A375 (cell line): ENCODE measurements around the gene OBSCN. TPM values are rescaled to one million over a fixed set of nuclear protein-coding genes. Genes with fewer than 3 reads are reported as not detected.

Experiments
- total RNA-seq: library from RNA; depleted of rRNA; stranded (reverse); fragments of >200 nt; shearing (Covaris generic); gene quantifications from 2 replicates; pipeline ENCODE4 v1.2.3, GENCODE V29; 2014; rRNA removed

OBSCN gene, protein sequence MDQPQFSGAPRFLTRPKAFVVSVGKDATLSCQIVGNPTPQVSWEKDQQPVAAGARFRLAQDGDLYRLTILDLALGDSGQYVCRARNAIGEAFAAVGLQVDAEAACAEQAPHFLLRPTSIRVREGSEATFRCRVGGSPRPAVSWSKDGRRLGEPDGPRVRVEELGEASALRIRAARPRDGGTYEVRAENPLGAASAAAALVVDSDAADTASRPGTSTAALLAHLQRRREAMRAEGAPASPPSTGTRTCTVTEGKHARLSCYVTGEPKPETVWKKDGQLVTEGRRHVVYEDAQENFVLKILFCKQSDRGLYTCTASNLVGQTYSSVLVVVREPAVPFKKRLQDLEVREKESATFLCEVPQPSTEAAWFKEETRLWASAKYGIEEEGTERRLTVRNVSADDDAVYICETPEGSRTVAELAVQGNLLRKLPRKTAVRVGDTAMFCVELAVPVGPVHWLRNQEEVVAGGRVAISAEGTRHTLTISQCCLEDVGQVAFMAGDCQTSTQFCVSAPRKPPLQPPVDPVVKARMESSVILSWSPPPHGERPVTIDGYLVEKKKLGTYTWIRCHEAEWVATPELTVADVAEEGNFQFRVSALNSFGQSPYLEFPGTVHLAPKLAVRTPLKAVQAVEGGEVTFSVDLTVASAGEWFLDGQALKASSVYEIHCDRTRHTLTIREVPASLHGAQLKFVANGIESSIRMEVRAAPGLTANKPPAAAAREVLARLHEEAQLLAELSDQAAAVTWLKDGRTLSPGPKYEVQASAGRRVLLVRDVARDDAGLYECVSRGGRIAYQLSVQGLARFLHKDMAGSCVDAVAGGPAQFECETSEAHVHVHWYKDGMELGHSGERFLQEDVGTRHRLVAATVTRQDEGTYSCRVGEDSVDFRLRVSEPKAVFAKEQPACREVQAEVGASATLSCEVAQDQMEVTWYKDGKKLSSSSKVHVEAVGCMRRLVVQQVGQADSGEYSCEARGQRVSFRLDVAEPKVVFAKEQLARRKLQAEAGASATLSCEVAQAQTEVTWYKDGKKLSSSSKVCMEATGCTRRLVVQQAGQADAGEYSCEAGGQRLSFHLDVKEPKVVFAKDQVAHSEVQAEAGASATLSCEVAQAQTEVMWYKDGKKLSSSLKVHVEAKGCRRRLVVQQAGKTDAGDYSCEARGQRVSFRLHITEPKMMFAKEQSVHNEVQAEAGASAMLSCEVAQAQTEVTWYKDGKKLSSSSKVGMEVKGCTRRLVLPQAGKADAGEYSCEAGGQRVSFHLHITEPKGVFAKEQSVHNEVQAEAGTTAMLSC (N-terminal part only)
- 3.3 and 3.6 TPM in 2 replicates for total RNA-seq

DNA sequence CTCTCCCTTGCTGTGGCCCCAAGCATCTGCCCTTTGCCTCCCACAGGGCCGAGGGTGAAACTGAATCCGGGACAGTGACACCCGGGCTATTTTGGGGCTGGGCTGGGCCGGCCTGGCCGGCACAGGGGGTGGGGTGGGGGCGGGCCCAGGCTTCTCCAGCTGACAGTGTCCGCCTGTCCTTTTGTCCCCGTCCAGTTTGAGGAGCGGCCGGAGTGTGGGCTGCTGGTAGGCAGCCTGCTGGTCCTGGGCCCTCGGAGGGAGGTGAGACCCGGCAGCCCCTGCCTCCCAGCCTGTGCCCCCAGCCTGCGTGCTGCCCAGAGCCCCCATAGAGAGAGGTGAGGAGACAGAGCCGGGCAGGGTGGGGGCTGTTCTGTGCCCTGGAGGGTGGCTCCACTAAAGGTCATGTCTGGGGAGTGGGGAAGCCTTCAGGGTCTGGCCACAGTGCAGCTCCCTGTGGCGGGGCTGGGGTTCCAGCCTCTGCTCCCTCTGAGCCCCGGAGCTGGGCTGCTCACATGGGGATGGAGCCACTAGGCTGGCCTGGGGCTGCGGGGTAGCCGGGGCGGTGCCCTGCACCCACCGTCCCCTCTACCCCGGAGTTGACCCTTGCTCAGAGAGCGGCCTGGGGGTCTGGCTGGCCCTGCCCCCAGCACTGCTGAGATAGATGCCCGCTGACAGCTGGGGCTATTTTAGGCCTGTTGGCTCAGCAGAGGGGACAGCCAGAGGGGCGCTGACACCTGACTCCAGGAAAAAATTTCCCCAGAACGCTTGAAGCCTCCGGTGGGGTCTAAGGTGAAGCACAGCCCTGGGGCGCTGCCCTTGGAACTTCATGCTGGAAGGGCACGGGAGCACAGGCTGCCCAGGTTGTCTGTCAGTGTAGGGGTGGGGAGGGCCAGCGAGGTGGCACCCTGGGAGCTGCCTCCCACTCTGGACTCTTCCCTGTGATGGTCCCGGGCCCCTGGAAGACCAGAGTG, at the start of gene OBSCN:
Gene OBSCN, plus strand, starts transcription at position 194 of the 971 bp plus-strand sequence. CDS start 3,740 bp downstream, outside the sequence.

DNA sequence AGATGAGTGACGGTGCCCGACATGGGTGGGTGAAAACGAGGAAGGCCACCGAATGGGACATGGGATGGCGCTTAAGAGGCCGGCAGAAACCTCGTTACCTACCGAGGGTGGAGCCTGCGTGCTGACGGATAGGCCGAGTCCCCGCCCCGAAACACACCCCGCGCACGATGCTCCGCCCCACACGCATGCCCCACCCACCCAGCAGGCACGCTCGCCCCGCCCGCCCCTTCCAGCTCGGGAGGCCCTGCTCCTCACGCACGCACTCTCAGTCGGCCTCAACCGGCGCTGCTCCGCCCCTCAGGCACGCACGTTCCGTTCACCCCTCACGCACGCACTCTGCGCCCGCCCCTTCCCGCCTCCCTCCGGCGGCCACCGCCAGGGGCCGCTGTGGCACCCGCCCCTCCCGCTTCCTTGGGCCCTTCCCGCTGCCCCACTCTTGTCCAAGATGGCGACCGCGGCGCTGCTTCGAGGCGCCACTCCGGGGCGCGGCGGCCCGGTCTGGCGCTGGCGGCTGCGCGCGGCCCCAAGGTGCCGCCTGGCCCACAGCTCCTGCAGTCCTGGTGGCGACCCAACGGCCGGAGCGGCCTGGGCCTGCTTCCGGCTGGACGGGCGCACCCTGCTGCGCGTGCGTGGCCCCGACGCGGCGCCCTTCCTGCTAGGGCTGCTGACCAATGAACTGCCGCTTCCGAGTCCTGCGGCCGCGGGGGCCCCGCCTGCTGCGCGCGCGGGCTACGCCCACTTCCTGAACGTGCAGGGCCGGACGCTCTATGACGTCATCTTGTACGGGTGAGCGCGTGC, 42.3 kb upstream of the OBSCN start, which contains the start of gene IBA57:
Gene IBA57, plus strand, starts transcription at position 433 of the 798 bp plus-strand sequence. Its CDS starts 13 bp downstream, at position 446.

DNA sequence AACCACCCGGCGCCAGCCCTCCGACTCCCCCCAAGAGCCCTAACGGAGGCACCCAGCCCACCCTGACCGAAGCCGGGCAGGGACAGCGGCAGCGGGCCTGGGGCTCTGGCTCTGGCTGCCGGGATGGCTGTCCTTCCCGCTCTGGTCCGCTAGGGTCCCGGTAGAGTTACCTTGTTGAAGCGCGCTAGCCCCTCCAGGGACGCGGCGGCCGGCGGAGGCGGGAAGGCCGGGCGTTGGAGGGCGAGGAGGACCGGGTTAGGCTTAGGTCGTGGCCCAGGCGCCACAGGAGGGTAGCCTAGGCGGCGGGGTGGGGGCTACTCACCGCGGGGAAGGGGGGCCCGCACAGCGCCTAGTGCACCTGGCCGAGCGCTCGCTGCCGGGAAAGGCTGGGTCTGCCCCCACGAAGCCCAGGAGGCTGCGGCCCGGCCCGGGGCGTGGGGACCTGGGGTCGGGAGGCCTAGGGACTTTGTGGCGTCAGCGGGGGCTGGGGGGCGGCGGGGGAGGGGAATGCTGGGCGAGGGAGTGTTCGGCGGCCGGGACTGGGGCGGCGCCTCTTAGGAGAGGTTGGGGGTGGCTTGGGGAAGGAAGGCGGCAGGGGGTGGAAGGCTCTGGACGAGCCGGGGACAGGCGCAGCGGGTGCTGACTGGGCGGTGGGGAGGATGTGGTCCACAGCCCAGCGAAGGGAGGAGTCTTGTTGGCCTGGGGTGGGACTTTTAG, 208.5 kb downstream of the OBSCN start, which contains the start of gene TRIM17:
Gene TRIM17, minus strand, starts transcription at position 645 of the 717 bp plus-strand sequence. CDS start 1,789 bp downstream, outside the sequence.

Other genes starting within 250 kb of the OBSCN start
- not detected in 2 replicates for gene WNT3A, start 201.0 kb upstream of the OBSCN start, total RNA-seq
- gene ARF1, start 125.3 kb upstream of the OBSCN start, total RNA-seq = 259 and 295 TPM in 2 replicates
- gene C1orf35, start 104.7 kb upstream of the OBSCN start, total RNA-seq = 32.0 and 34.4 TPM in 2 replicates
- 121 and 136 TPM in 2 replicates for gene MRPL55, start 98.7 kb upstream of the OBSCN start, total RNA-seq
- gene GUK1, start 67.8 kb upstream of the OBSCN start, total RNA-seq = 342 and 456 TPM in 2 replicates
- 3.1 and 3.3 TPM in 2 replicates for gene GJC2, start 58.1 kb upstream of the OBSCN start, total RNA-seq
- 9.6 and 10.7 TPM in 2 replicates for gene IBA57, start 42.2 kb upstream of the OBSCN start, total RNA-seq
- 61.9 and 70.9 TPM in 2 replicates for gene TRIM11, start 198.8 kb downstream of the OBSCN start, total RNA-seq
- gene TRIM17, start 208.8 kb downstream of the OBSCN start, total RNA-seq = not detected in 2 replicates